H1 (cell line): Measurements from ENCODE around the gene MOSMO. TPM values are rescaled to one million over a fixed set of nuclear protein-coding genes. Genes with fewer than 3 reads are reported as not detected.

ENCODE experiments used
- CHD1 ChIP-seq: IDR thresholded peaks from 2 replicates; pipeline ENCODE4 v1.6.1; 2012; ENCODE audit warnings: low read depth, low read length, improper control_type of control experiment
- KDM1A ChIP-seq: fragments of 200-600, 300-600 bp; sonication (generic); IDR thresholded peaks from 2 replicates; pipeline ENCODE4 v1.7.1; 2016; ENCODE audit warnings: mild to moderate bottlenecking, low read length, borderline replicate concordance
- POU5F1 ChIP-seq: IDR thresholded peaks from 2 replicates; pipeline ENCODE4 v1.6.1; 2011; ENCODE audit warnings: low read depth, mild to moderate bottlenecking, low read length, moderate library complexity
- RBBP5 ChIP-seq: IDR thresholded peaks from 2 replicates; pipeline ENCODE4 v1.7.1; 2012; ENCODE audit warnings: low read depth, mild to moderate bottlenecking, inconsistent platforms, low read length, moderate library complexity, borderline replicate concordance
- SUZ12 ChIP-seq: fragments of 200-600 bp; sonication (generic); IDR thresholded peaks from 2 replicates; pipeline ENCODE4 v1.6.1; 2012; ENCODE audit warnings: mild to moderate bottlenecking, inconsistent platforms, low read length, moderate library complexity, mixed read lengths
- polyA plus RNA-seq, 7 experiments: library from polyadenylated mRNA; depleted of rRNA in 3 of 7; stranded (reverse) in 5 of 7; unstranded in 2 of 7; fragments of >200 nt in 5 of 7; fragments of 200-250 nt in 2 of 7; gene quantifications; 1 replicate in 5 of 7; 2 replicates in 1 of 7; 4 replicates in 1 of 7; pipeline versions ENCODE4 v1.2.1 to v1.2.3, GENCODE V29; 2011 to 2013; ENCODE audit warnings: missing spikeins in 2 of 7, mixed read lengths in 2 of 7
- total RNA-seq: library from RNA; stranded (reverse); fragmentation: NEBNext Ultra II Directional; extraction: Animal tissue kit (Norgen Biotek cat#: 25700); gene quantifications from 2 replicates; pipeline ENCODE4 v1.2.1, GENCODE V29; 2021
- TF ChIP-seq, protein P1 (sequence below): fragments of 300-600 bp; sonication (generic); IDR thresholded peaks from 2 replicates; pipeline ENCODE4 v1.7.1; 2012; ENCODE audit warnings: low read length, moderate library complexity, mild to moderate bottlenecking, inconsistent platforms; ENCODE audit not compliant: insufficient replicate concordance
- TF ChIP-seq, protein P2 (sequence below), 3 experiments: IDR thresholded peaks; 1 replicate in 2 of 3; 2 replicates in 1 of 3; pipeline versions ENCODE4 v1.5.1 to v1.6.1; 2011; ENCODE audit warnings: low read length in 3 of 3, mild to moderate bottlenecking in 3 of 3, inconsistent platforms in 2 of 3, low read depth in 1 of 3, moderate library complexity in 1 of 3; ENCODE audit not compliant: insufficient read depth in 1 of 3; ENCODE audit errors: control extremely low read depth in 1 of 3

MOSMO gene
- total and polyA plus RNA-seq, 2 of the 8 experiments (the other 6 are each of a cell fraction or from before 2014, with no cell fraction given), result 8.6 to 14.8 TPM

DNA sequence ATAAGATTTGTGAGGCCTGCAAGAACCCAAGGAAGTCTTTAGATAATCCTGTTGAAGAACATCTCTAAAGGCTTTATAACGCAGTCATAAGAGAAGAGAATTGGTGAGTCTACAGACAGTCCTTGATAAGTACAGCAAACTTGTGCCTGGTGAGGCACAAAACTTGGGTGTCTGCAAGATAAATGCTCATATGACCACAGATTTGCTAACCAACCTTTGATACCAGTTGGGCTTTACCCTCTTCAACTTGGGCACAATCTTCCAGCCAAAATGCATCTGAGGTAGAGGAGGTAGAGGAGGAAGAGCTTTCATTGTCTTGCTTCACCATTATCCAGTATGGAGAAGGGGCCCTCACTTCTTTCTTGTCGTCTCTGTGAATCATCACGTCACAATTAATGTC lies 23.8 kb upstream of the MOSMO start (continued):
- TF ChIP-seq, protein P1, sequence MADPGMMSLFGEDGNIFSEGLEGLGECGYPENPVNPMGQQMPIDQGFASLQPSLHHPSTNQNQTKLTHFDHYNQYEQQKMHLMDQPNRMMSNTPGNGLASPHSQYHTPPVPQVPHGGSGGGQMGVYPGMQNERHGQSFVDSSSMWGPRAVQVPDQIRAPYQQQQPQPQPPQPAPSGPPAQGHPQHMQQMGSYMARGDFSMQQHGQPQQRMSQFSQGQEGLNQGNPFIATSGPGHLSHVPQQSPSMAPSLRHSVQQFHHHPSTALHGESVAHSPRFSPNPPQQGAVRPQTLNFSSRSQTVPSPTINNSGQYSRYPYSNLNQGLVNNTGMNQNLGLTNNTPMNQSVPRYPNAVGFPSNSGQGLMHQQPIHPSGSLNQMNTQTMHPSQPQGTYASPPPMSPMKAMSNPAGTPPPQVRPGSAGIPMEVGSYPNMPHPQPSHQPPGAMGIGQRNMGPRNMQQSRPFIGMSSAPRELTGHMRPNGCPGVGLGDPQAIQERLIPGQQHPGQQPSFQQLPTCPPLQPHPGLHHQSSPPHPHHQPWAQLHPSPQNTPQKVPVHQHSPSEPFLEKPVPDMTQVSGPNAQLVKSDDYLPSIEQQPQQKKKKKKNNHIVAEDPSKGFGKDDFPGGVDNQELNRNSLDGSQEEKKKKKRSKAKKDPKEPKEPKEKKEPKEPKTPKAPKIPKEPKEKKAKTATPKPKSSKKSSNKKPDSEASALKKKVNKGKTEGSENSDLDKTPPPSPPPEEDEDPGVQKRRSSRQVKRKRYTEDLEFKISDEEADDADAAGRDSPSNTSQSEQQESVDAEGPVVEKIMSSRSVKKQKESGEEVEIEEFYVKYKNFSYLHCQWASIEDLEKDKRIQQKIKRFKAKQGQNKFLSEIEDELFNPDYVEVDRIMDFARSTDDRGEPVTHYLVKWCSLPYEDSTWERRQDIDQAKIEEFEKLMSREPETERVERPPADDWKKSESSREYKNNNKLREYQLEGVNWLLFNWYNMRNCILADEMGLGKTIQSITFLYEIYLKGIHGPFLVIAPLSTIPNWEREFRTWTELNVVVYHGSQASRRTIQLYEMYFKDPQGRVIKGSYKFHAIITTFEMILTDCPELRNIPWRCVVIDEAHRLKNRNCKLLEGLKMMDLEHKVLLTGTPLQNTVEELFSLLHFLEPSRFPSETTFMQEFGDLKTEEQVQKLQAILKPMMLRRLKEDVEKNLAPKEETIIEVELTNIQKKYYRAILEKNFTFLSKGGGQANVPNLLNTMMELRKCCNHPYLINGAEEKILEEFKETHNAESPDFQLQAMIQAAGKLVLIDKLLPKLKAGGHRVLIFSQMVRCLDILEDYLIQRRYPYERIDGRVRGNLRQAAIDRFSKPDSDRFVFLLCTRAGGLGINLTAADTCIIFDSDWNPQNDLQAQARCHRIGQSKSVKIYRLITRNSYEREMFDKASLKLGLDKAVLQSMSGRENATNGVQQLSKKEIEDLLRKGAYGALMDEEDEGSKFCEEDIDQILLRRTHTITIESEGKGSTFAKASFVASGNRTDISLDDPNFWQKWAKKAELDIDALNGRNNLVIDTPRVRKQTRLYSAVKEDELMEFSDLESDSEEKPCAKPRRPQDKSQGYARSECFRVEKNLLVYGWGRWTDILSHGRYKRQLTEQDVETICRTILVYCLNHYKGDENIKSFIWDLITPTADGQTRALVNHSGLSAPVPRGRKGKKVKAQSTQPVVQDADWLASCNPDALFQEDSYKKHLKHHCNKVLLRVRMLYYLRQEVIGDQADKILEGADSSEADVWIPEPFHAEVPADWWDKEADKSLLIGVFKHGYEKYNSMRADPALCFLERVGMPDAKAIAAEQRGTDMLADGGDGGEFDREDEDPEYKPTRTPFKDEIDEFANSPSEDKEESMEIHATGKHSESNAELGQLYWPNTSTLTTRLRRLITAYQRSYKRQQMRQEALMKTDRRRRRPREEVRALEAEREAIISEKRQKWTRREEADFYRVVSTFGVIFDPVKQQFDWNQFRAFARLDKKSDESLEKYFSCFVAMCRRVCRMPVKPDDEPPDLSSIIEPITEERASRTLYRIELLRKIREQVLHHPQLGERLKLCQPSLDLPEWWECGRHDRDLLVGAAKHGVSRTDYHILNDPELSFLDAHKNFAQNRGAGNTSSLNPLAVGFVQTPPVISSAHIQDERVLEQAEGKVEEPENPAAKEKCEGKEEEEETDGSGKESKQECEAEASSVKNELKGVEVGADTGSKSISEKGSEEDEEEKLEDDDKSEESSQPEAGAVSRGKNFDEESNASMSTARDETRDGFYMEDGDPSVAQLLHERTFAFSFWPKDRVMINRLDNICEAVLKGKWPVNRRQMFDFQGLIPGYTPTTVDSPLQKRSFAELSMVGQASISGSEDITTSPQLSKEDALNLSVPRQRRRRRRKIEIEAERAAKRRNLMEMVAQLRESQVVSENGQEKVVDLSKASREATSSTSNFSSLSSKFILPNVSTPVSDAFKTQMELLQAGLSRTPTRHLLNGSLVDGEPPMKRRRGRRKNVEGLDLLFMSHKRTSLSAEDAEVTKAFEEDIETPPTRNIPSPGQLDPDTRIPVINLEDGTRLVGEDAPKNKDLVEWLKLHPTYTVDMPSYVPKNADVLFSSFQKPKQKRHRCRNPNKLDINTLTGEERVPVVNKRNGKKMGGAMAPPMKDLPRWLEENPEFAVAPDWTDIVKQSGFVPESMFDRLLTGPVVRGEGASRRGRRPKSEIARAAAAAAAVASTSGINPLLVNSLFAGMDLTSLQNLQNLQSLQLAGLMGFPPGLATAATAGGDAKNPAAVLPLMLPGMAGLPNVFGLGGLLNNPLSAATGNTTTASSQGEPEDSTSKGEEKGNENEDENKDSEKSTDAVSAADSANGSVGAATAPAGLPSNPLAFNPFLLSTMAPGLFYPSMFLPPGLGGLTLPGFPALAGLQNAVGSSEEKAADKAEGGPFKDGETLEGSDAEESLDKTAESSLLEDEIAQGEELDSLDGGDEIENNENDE, result no peak
- TF ChIP-seq POU5F1, result no peak
- no peak for TF ChIP-seq KDM1A
- no peak for TF ChIP-seq RBBP5
- no peak for TF ChIP-seq CHD1
- TF ChIP-seq, protein P2, sequence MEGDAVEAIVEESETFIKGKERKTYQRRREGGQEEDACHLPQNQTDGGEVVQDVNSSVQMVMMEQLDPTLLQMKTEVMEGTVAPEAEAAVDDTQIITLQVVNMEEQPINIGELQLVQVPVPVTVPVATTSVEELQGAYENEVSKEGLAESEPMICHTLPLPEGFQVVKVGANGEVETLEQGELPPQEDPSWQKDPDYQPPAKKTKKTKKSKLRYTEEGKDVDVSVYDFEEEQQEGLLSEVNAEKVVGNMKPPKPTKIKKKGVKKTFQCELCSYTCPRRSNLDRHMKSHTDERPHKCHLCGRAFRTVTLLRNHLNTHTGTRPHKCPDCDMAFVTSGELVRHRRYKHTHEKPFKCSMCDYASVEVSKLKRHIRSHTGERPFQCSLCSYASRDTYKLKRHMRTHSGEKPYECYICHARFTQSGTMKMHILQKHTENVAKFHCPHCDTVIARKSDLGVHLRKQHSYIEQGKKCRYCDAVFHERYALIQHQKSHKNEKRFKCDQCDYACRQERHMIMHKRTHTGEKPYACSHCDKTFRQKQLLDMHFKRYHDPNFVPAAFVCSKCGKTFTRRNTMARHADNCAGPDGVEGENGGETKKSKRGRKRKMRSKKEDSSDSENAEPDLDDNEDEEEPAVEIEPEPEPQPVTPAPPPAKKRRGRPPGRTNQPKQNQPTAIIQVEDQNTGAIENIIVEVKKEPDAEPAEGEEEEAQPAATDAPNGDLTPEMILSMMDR (IDR thresholded peaks at IDR 0.05; ENCODE audit: control extremely low read depth in 1 of 3, insufficient read depth in 1 of 3, low read depth in 1 of 3, low read length in 3 of 3), result no peak
- TF ChIP-seq SUZ12, result no peak
